Suprapubic skin (tissue), 4 donors: ENCODE measurements around the gene IKZF4. TPM values are rescaled to one million over a fixed set of nuclear protein-coding genes. Genes with fewer than 3 reads are reported as not detected.
"Not testable (repeated sequence)": the region's sequence is repeated elsewhere in the genome, so short reads cannot be mapped to it uniquely, and the experiment has no call there.

ENCODE experiments used
- DNase-seq, 2 donors: peaks; one replicate each; pipeline ENCODE4 v3.0.0-alpha.2; 2019; ENCODE audit warnings: low spot score in 2 of 2
- H3K27ac ChIP-seq: fragments of 200-600 bp; sonication (generic); one replicate; pipeline ENCODE4 v1.5.1; 2019
- H3K27me3 ChIP-seq: fragments of 200-600 bp; sonication (generic); one replicate; pipeline ENCODE4 v1.5.1; 2019
- H3K36me3 ChIP-seq: fragments of 200-600 bp; sonication (generic); one replicate; pipeline ENCODE4 v1.5.1; 2019
- H3K4me1 ChIP-seq: fragments of 200-600 bp; sonication (generic); one replicate; pipeline ENCODE4 v1.5.1; 2019
- H3K4me3 ChIP-seq: fragments of 200-600 bp; sonication (generic); one replicate; pipeline ENCODE4 v1.5.1; 2019; ENCODE audit warnings: mild to moderate bottlenecking
- H3K9me3 ChIP-seq: fragments of 200-600 bp; sonication (generic); one replicate; pipeline ENCODE4 v1.5.1; 2019
- EP300 ChIP-seq: sonication (generic); formaldehyde crosslinking; IDR thresholded peaks from one replicate; pipeline ENCODE4 v1.6.1; 2017; ENCODE audit warnings: antibody characterized with exemption
- POLR2A ChIP-seq, 2 donors: fragments of 450-650 bp; IDR thresholded peaks; one replicate each; pipeline ENCODE4 v1.6.1; 2017; ENCODE audit warnings: antibody characterized with exemption in 2 of 2, mild to moderate bottlenecking in 2 of 2, moderate library complexity in 2 of 2
- POLR2AphosphoS5 ChIP-seq, 3 donors: sonication (generic); formaldehyde crosslinking; IDR thresholded peaks; one replicate each; pipeline ENCODE4 v1.6.1; 2017; ENCODE audit warnings: antibody characterized with exemption in 3 of 3
- WGBS: methylation state at CpG from one replicate; pipeline ENCODE4 v1.1.5; 2018; 5-methylcytosine and 5-hydroxymethylcytosine counted together
- total RNA-seq, 4 donors: library from RNA; depleted of rRNA; stranded (reverse); fragments of >200 nt; gene quantifications; one replicate each; pipeline ENCODE4 v1.1.0, GENCODE V29; 2016
- TF ChIP-seq, protein P1 (sequence below), 2 donors: fragments of 200-600 bp in 1 of 2; fragments of 450-650 bp in 1 of 2; sonication (generic) in 1 of 2; IDR thresholded peaks; one replicate each; pipeline ENCODE4 v1.5.1; 2016 to 2019; ENCODE audit warnings: antibody characterized with exemption in 2 of 2, mild to moderate bottlenecking in 1 of 2, moderate library complexity in 1 of 2

IKZF4 gene
- total RNA-seq, 4 donors from 2014 or later = 3.2 to 10.5 (median 3.8) TPM

- Histone ChIP-seq H3K36me3 (peaks cover 65% of the 10 kb centered on the region), H3K9me3 (no peaks in the 10 kb centered on the region), H3K4me1 (no peaks in the 10 kb centered on the region), H3K27me3 (no peaks in the 10 kb centered on the region), H3K4me3 (no peak overlapping the region), H3K27ac (no peak overlapping the region)
- TF ChIP-seq POLR2AphosphoS5 (IDR thresholded peaks at IDR 0.05) (no peak), POLR2A (IDR thresholded peaks at IDR 0.05) (no peak), EP300 (no peak)
- TF ChIP-seq, protein P1, sequence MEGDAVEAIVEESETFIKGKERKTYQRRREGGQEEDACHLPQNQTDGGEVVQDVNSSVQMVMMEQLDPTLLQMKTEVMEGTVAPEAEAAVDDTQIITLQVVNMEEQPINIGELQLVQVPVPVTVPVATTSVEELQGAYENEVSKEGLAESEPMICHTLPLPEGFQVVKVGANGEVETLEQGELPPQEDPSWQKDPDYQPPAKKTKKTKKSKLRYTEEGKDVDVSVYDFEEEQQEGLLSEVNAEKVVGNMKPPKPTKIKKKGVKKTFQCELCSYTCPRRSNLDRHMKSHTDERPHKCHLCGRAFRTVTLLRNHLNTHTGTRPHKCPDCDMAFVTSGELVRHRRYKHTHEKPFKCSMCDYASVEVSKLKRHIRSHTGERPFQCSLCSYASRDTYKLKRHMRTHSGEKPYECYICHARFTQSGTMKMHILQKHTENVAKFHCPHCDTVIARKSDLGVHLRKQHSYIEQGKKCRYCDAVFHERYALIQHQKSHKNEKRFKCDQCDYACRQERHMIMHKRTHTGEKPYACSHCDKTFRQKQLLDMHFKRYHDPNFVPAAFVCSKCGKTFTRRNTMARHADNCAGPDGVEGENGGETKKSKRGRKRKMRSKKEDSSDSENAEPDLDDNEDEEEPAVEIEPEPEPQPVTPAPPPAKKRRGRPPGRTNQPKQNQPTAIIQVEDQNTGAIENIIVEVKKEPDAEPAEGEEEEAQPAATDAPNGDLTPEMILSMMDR (IDR thresholded peaks at IDR 0.05) = no peak
- no peak for DNase-seq
- 90% methylated on average over 4 of the region's 4 CpGs for WGBS
Measured at GRCh38 chr12:55983232-55983842, 37.5 kb upstream of the IKZF4 start.

DNA sequence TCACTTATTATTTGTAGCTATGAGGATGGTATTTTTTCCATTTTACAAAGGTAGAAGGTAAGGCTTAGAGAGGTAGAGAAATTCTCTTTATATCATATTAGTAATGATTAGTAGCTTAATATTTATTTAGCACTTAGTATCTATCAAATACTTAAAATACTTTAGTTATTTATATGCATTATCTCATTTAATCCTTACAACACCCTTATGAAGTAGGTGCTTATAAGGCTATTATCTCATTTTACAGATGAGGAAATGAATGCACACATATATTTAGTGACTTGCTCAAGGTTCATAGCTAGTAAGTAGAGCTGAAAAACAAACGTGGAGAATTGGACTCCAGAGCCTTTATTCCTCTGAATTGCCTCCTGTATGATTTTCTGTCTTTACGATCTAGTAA lies 36.0 kb upstream of the IKZF4 start:
- Histone ChIP-seq H3K27me3 (no peaks in the 10 kb centered on the region), H3K27ac (no peak overlapping the region), H3K36me3 (peaks cover 78% of the 10 kb centered on the region), H3K9me3 (no peaks in the 10 kb centered on the region), H3K4me3 (no peak overlapping the region), H3K4me1 (no peaks in the 10 kb centered on the region)
- 79% methylated on average over 2 of the region's 2 CpGs for WGBS
- no peak for TF ChIP-seq EP300
- TF ChIP-seq POLR2A (IDR thresholded peaks at IDR 0.05) = no peak
- no peak for TF ChIP-seq POLR2AphosphoS5 (IDR thresholded peaks at IDR 0.05)
- TF ChIP-seq, protein P1 (IDR thresholded peaks at IDR 0.05) = no peak
- no peak for DNase-seq

GRCh38 chr12:55985341-55985740 lies 35.5 kb upstream of the IKZF4 start:
- no peak for DNase-seq
- no peaks in the 10 kb centered on the region for H3K27me3 ChIP-seq
- H3K27ac ChIP-seq = no peak overlapping the region
- 85% methylated on average over 4 of the region's 4 CpGs for WGBS
- H3K4me3 ChIP-seq = no peak overlapping the region
- no peaks in the 10 kb centered on the region for H3K4me1 ChIP-seq
- no peak for TF ChIP-seq EP300
- TF ChIP-seq POLR2AphosphoS5 (IDR thresholded peaks at IDR 0.05) = no peak
- no peak for TF ChIP-seq POLR2A (IDR thresholded peaks at IDR 0.05)
- TF ChIP-seq, protein P1 (IDR thresholded peaks at IDR 0.05) = no peak
- peaks cover 81% of the 10 kb centered on the region for H3K36me3 ChIP-seq
- no peaks in the 10 kb centered on the region for H3K9me3 ChIP-seq

GRCh38 chr12:55985976-55986375 lies 34.9 kb upstream of the IKZF4 start:
- DNase-seq, H3K27ac ChIP-seq, H3K27me3 ChIP-seq, H3K4me1 ChIP-seq, H3K9me3 ChIP-seq, H3K4me3 ChIP-seq: not testable (repeated sequence)
- WGBS = 91% methylated on average over 7 of the region's 7 CpGs
- peaks cover 81% of the 10 kb centered on the region for H3K36me3 ChIP-seq

DNA sequence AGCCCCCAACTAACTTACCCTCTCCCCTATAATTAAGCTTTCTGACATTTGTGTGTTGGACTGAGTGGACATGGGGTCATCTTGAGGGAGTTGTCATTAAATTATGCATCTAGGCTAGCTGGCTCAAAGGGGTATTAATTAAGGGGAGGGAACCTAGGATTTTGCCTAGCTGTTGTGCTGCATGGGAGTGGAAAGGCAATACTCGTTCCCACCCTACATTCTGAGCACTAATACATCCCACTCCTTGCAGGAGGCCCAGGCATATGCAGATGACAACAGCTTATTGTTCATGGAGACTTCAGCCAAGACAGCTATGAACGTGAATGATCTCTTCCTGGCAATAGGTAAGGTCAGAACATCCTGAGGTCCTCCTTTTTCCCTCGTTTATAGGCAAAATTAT lies 29.7 kb upstream of the IKZF4 start:
- no peak for TF ChIP-seq EP300
- TF ChIP-seq POLR2A (IDR thresholded peaks at IDR 0.05) = no peak
- TF ChIP-seq, protein P1 (IDR thresholded peaks at IDR 0.05) = no peak
- TF ChIP-seq POLR2AphosphoS5 (IDR thresholded peaks at IDR 0.05) = no peak
- H3K9me3 ChIP-seq = no peaks in the 10 kb centered on the region

More for the DNA sequence above, 29.7 kb upstream of the IKZF4 start:
- peaks cover 76% of the 10 kb centered on the region for H3K36me3 ChIP-seq
- no peak overlapping the region for H3K4me3 ChIP-seq
- H3K4me1 ChIP-seq = peaks cover 1% of the 10 kb centered on the region
- no peaks in the 10 kb centered on the region for H3K27me3 ChIP-seq
- H3K27ac ChIP-seq = no peak overlapping the region
- DNase-seq = no peak
- 95% methylated on average over 3 of the region's 3 CpGs for WGBS
